K562 (cell line): ENCODE measurements around the gene ZFYVE19. TPM values are rescaled to one million over a fixed set of nuclear protein-coding genes. Genes with fewer than 3 reads are reported as not detected.

ENCODE experiments used
- ZBTB40 ChIP-seq, 2 experiments: fragments of 450-650 bp in 1 of 2; sonication (generic) in 1 of 2; formaldehyde crosslinking in 1 of 2; IDR thresholded peaks; 2 replicates each; pipeline versions ENCODE4 v1.7.1 to v1.9.0; 2016 to 2022; ENCODE audit warnings: inconsistent platforms in 1 of 2, mild to moderate bottlenecking in 1 of 2, missing genetic modification reagents in 1 of 2
- polyA plus RNA-seq, 8 experiments: library from polyadenylated mRNA; depleted of rRNA in 4 of 8; stranded (reverse) in 5 of 8; unstranded in 3 of 8; fragments of >200 nt; fragmentation: Nextera tagmentation in 2 of 8; fragmentation: Illumina TruSeq in 1 of 8; extraction: Ambion mirVana in 2 of 8; extraction: Trizol in 1 of 8; gene quantifications; 2 replicates each; pipeline versions ENCODE4 v1.2.1 to v1.2.3, GENCODE V29; 2011 to 2014; ENCODE audit warnings: inconsistent platforms in 1 of 8, missing spikeins in 1 of 8
- total RNA-seq, 7 experiments: library from RNA; depleted of rRNA in 6 of 7; stranded (reverse); fragments of >200 nt in 6 of 7; fragmentation: Illumina TruSeq in 2 of 7; extraction: Trizol in 2 of 7; gene quantifications; 2 replicates each; pipeline versions ENCODE4 v1.2.1 to v1.2.3, GENCODE V29; 2011 to 2021; ENCODE audit warnings: low replicate concordance in 1 of 7

ZFYVE19 gene
- total and polyA plus RNA-seq, 9 of the 15 experiments (the other 6 are each of a cell fraction or from before 2014, with no cell fraction given): 1.5 to 36.8 (median 19.9) TPM

- no peak for TF ChIP-seq ZBTB40 (IDR thresholded peaks at IDR 0.05)
- no peak for TF ChIP-seq ZBTB40 (CRISPR knock-in tag; IDR thresholded peaks at IDR 0.05)
Observed at GRCh38 chr15:40843261-40843884, 36.5 kb downstream of the ZFYVE19 start (continued).
